DOHH2 (cell line): ENCODE results near the gene BIN1.

Experiments used
- EZH2phosphoT487 ChIP-seq: fragments of 200-600 bp; sonication (generic); IDR thresholded peaks from 2 replicates; pipeline ENCODE4 v1.6.1; 2017; ENCODE audit warnings: borderline replicate concordance, mild to moderate bottlenecking, antibody characterized with exemption, low read length, moderate library complexity, mixed read lengths
- TF ChIP-seq, protein P1 (sequence below): fragments of 200-600 bp; sonication (generic); IDR thresholded peaks from one replicate; pipeline ENCODE4 v1.5.1; 2014; ENCODE audit warnings: antibody characterized with exemption, mild to moderate bottlenecking, low read depth, low read length; ENCODE audit not compliant: poor library complexity, severe bottlenecking

DNA sequence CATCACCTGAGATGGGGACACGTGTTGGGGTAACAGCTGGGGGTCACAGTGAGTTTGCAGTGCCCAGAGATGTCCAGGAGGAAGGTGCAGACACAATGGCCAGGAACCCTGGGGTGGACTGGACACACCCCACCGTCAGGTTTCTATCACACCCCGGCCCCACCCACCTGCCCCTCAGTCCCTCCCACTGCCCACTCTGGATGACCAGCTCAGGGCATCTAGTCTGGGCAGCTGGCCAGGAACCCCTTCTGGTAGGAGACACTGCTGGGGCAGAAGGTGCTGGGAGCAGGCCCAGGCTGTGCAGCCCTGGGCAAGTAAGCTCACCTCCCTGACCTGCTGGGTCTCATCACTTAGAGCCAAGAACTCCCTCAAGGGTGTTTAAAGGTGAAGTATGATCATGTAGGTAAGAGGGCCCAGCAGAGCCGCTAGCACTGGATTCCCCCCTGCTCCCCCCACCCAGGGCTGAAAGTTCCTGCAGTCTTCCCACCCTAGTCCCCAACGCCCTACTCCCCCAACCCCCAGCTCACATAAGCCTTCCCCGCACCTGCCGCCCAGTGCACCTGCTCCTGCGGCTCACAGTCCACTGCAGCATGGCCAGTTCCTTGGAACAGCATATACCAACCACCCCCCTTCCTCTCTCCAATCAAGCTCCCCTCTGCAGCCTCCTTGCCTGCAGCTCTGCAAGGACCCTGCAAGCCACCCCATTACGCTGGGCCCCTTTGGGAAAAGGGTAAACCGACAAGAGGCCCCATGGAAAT, 17.3 kb downstream of the BIN1 start:
- TF ChIP-seq, protein P1, sequence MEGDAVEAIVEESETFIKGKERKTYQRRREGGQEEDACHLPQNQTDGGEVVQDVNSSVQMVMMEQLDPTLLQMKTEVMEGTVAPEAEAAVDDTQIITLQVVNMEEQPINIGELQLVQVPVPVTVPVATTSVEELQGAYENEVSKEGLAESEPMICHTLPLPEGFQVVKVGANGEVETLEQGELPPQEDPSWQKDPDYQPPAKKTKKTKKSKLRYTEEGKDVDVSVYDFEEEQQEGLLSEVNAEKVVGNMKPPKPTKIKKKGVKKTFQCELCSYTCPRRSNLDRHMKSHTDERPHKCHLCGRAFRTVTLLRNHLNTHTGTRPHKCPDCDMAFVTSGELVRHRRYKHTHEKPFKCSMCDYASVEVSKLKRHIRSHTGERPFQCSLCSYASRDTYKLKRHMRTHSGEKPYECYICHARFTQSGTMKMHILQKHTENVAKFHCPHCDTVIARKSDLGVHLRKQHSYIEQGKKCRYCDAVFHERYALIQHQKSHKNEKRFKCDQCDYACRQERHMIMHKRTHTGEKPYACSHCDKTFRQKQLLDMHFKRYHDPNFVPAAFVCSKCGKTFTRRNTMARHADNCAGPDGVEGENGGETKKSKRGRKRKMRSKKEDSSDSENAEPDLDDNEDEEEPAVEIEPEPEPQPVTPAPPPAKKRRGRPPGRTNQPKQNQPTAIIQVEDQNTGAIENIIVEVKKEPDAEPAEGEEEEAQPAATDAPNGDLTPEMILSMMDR = no peak
- no peak for TF ChIP-seq EZH2phosphoT487
